ENCODE results near the gene TEAD2.
A peak's percentile ranks its signal among the peaks of the same experiment; 100 is the strongest.

DNA sequence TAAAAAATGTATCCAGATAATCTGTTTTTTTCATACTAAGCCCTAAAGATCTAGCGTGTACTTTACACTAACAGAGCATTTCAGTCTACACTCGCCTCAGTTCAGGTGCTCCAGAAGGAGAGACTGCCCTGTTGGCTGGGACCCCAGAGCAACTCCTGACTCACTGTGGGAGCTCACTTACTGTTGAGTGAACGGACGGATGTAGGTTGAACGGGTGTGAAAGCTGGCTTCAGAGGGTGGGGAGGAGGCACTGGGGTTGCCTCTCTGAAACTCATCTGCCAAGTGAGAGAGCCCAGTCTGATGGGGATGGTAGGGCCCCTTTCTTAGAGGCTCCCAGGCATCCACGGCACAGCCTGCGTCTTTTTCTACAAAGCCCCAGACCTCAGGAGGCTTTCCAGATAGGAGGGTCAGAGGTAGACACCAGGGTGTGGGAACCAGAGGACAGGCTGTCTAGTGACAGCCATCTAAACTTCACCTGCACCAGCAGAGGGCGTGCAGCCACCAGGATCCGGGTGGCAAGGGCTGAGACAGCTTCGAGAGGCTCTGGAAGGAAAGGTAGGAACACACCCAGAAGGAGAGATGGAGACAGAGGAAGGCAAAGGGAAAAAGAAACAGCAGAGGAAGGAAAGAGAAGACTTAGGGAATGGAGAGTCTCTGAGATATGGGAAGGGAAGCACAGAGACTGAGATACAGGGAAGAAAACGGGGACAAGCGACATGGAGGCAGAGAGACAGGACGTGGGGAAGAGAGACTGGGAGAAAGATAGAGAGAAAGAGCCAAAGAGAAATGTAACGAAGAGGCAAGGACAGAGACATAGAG is 29.6 kb upstream of the TEAD2 start:
- TF ChIP-seq, protein P1, sequence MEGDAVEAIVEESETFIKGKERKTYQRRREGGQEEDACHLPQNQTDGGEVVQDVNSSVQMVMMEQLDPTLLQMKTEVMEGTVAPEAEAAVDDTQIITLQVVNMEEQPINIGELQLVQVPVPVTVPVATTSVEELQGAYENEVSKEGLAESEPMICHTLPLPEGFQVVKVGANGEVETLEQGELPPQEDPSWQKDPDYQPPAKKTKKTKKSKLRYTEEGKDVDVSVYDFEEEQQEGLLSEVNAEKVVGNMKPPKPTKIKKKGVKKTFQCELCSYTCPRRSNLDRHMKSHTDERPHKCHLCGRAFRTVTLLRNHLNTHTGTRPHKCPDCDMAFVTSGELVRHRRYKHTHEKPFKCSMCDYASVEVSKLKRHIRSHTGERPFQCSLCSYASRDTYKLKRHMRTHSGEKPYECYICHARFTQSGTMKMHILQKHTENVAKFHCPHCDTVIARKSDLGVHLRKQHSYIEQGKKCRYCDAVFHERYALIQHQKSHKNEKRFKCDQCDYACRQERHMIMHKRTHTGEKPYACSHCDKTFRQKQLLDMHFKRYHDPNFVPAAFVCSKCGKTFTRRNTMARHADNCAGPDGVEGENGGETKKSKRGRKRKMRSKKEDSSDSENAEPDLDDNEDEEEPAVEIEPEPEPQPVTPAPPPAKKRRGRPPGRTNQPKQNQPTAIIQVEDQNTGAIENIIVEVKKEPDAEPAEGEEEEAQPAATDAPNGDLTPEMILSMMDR (IDR thresholded peaks at IDR 0.05; ENCODE audit: borderline replicate concordance, extremely low read depth, low read length, poor library complexity, severe bottlenecking) = peak; percentile 88
- no peak for TF ChIP-seq EZH2 (IDR thresholded peaks at IDR 0.05; ENCODE audit: borderline replicate concordance, low read depth, low read length, severe bottlenecking)

Measured in DND-41 (cell line).